GM19351 (cell line): ENCODE data around the gene HEPHL1.
"Not testable (repeated sequence)": the region's sequence is repeated elsewhere in the genome, so short reads cannot be mapped to it uniquely, and the experiment has no call there.

Experiments used
- ATAC-seq: cut with Tn5 transposase; IDR thresholded peaks from one replicate; pipeline ENCODE4 v1.9.1; 2021; ENCODE audit warnings: mild to moderate bottlenecking, moderate library complexity; ENCODE audit not compliant: unreplicated experiment

Gene HEPHL1

GRCh38 chr11:94145916-94146315, 124.8 kb downstream of the HEPHL1 start:
- ATAC-seq: no peak

- ATAC-seq: no peak
Observed at GRCh38 chr11:94147433-94147845, 126.3 kb downstream of the HEPHL1 start.

GRCh38 chr11:94148189-94148588, 127.0 kb downstream of the HEPHL1 start:
- ATAC-seq: no peak

GRCh38 chr11:94149431-94150017, 128.4 kb downstream of the HEPHL1 start:
- ATAC-seq: no peak

DNA sequence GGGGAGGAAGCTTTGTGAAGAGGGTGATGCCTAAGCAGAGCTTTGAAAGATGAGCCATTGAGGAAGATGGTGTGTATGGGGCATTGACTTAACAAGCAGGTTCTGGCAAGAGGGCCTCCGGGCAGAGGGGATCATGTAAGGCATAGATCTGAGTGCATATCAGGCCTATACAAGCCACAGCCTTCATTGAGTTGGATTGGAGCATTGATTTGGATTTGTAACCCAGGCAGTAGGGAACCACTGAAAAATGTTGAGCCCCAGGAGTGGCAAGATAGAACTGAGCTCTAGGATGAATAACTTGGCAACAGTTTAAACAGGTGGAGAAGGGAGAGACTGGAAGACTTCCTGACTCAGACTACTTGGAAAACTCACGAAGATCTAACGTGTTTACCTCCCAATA, 128.9 kb downstream of the HEPHL1 start:
- ATAC-seq: no peak

DNA sequence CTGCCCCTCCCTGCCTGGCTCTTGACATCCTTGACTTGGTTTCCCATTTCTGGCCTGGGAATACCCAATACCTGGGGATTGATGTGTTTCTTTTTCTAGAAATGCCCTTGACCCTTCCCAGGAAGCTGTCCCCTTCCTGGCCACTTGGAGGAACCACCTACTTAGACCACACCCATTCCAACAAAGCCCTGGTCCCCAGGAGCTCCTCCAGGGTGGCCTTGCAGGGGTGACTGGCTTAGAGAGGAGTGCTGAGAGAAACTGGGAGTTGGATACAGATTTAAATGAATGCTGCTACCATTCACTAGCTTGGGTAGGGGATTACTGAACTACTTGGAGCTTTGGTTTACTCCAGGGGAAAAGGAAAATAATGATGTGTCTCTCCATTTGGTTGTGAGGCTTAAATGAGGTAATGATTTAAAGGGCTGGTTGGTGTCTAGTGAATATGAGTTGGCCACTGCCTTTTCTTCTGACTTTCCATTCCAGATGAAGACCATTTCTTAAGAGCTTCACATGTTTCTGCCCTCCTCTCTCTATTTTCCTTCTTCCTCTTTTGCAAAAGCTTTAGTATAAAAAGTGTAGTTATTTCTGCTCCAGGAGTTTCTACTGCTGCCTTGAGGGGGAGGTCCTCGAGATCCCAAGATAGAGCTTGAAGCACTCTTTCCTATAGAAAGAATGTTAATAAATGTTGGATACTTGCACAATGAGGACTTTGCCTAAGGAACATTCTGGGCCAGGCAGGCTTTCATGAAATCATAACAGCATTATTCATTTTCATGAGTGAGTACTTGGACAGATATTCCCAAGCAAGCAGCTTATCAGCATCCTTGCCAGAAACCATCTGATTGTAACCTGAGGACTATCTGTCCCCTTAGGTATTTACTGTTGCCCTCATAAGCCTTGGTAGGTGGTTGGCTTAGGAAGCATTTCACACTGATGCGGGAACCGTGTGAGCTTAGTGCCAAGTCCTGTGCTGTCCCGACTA, 129.8 kb downstream of the HEPHL1 start:
- no peak for ATAC-seq

- no peak for ATAC-seq
Observed at GRCh38 chr11:94151903-94152677, 130.9 kb downstream of the HEPHL1 start.

DNA sequence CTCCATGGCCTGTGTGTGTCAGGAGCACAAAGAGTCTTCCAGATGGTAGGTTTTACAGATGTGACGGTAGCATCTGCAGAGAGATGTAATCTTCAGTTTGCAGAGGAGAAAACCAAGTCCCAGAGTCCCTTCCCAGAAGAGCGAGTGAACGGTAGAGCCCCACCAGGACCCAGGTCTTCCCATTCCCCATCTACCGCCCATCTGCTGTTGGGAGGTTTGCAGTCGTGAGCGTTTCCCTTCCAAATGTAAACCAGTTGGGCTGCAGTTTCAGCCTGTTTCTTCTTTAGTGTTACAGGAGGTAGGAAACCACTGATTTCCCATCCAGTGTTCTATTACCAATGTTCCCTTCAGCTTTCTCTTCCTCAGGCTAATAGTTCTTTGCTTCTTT, 131.5 kb downstream of the HEPHL1 start:
- ATAC-seq: no peak

- no peak for ATAC-seq
Observed at GRCh38 chr11:94153320-94153719, 132.2 kb downstream of the HEPHL1 start.

DNA sequence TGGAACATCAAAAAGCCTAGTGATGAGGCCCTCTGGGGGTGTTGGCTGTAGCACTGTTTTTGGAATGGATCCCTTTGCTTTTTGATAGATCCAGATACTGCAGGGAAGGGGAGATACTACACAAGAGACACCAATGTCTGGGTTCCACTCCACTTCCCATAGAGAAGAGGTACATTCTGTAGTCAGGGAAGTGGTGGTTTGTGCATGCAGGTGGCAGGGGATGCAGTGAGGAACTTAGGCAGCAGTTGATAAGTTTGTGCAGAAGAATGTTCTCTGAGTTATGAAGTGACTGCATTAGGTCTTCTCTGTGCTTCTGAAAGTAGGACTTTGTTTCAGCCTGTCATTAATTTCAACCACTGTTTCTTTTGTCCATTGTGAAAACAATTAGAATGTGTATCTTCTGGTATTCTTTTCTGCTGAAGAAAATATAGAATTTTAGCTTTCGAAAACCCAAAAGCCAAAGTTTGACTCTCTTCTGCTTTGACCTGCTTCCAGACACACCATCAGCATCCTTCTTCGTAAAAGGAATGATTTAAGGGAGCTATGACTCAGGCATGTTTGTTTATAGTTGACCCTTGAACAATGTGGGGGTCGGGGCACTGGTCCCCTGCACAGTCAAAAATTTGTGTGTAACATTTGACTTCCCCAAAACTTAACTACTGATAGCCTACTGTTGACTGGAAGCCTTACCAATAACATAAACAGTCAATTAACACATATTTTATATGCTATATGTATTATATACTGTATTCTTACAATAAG, 133.1 kb downstream of the HEPHL1 start:
- no peak for ATAC-seq

- ATAC-seq: not testable (repeated sequence)
Observed at GRCh38 chr11:94157339-94157738, 136.2 kb downstream of the HEPHL1 start.
